PC-9 (cell line): Measurements from ENCODE around the gene NRROS.

Source experiments
- CTCF ChIP-seq: fragments of 200-600 bp; sonication (generic); conservative IDR thresholded peaks from 2 replicates; pipeline ENCODE4 v1.6.1; 2017; ENCODE audit warnings: mixed run types, antibody characterized with exemption, mild to moderate bottlenecking, moderate library complexity
- EZH2 ChIP-seq: fragments of 200-600 bp; sonication (generic); IDR thresholded peaks from 2 replicates; pipeline ENCODE4 v1.8.0; 2017; ENCODE audit warnings: antibody characterized with exemption, low read depth

- TF ChIP-seq CTCF, result no peak
- no peak for TF ChIP-seq EZH2
These were observed 21.9 kb downstream of the NRROS start for GRCh38 chr3:196661400-196661799.
